Stimulated activated CD4-positive, alpha-beta T cell treated with anti-CD3 and anti-CD28 coated beads, Interleukin-1b, Interleukin-23, amount 100 ng/mL, for 4 hours (primary cell): ENCODE measurements around the gene PCOLCE2.
A peak's percentile ranks its signal among the peaks of the same experiment; 100 is the strongest.

Source experiments
- DNase-seq, 2 donors: peaks; one replicate each; pipeline ENCODE4 v3.0.0-alpha.2; 2020; ENCODE audit warnings: low read depth in 2 of 2

The PCOLCE2 gene

GRCh38 chr3:142888481-142889211 is at the start of gene PCOLCE2:
Gene PCOLCE2, minus strand, starts transcription at chr3:142889083. Its CDS starts 187 bp downstream, at chr3:142888896.
- DNase-seq, result peak in 1 of 2 donors; percentile 13

- no peak for DNase-seq
These were observed 47.1 kb upstream of the PCOLCE2 start for GRCh38 chr3:142935963-142936362.

- DNase-seq, result no peak
These were observed 46.0 kb upstream of the PCOLCE2 start for GRCh38 chr3:142934887-142935269.

- no peak for DNase-seq
These were observed 45.4 kb upstream of the PCOLCE2 start for GRCh38 chr3:142934128-142934886.

GRCh38 chr3:142931222-142931621 is 42.3 kb upstream of the PCOLCE2 start:
- no peak for DNase-seq

GRCh38 chr3:142930463-142930862 is 41.6 kb upstream of the PCOLCE2 start:
- no peak for DNase-seq

- DNase-seq, result no peak
These were observed 41.0 kb upstream of the PCOLCE2 start for GRCh38 chr3:142929890-142930289.

GRCh38 chr3:142929109-142929508 is 40.2 kb upstream of the PCOLCE2 start:
- peak; percentile 2 to 14 for DNase-seq

GRCh38 chr3:142926368-142926944 is 37.6 kb upstream of the PCOLCE2 start:
- no peak for DNase-seq

- no peak for DNase-seq
These were observed 36.3 kb upstream of the PCOLCE2 start for GRCh38 chr3:142925140-142925539.

- no peak for DNase-seq
These were observed 34.8 kb upstream of the PCOLCE2 start for GRCh38 chr3:142923694-142924093.

- no peak for DNase-seq
These were observed 27.7 kb upstream of the PCOLCE2 start for GRCh38 chr3:142916605-142917004.

- no peak for DNase-seq
These were observed 26.8 kb upstream of the PCOLCE2 start for GRCh38 chr3:142915636-142916035.

- DNase-seq, result no peak
These were observed 25.5 kb upstream of the PCOLCE2 start for GRCh38 chr3:142914286-142914811.

- no peak for DNase-seq
These were observed 24.5 kb upstream of the PCOLCE2 start for GRCh38 chr3:142913432-142913831.

- no peak for DNase-seq
These were observed 23.7 kb upstream of the PCOLCE2 start for GRCh38 chr3:142912402-142913172.

GRCh38 chr3:142910280-142910679 is 21.4 kb upstream of the PCOLCE2 start:
- DNase-seq, result no peak

- DNase-seq, result no peak
These were observed 20.4 kb upstream of the PCOLCE2 start for GRCh38 chr3:142909282-142909681.

GRCh38 chr3:142907996-142908395 is 19.1 kb upstream of the PCOLCE2 start:
- DNase-seq, result no peak

GRCh38 chr3:142904639-142905436 is 16.0 kb upstream of the PCOLCE2 start:
- DNase-seq, result no peak

GRCh38 chr3:142902356-142902755 is 13.5 kb upstream of the PCOLCE2 start:
- DNase-seq, result no peak
